Activated T-helper 9 cell treated with anti-CD3 and anti-CD28 coated beads, Interleukin-2, amount 50 U/mL, for 16 hours (primary cell): ENCODE data around the gene DOLPP1.

Source experiments
- DNase-seq: peaks from one replicate; pipeline ENCODE4 v3.0.0-alpha.2; 2020; ENCODE audit warnings: low read depth

The DOLPP1 gene

DNA sequence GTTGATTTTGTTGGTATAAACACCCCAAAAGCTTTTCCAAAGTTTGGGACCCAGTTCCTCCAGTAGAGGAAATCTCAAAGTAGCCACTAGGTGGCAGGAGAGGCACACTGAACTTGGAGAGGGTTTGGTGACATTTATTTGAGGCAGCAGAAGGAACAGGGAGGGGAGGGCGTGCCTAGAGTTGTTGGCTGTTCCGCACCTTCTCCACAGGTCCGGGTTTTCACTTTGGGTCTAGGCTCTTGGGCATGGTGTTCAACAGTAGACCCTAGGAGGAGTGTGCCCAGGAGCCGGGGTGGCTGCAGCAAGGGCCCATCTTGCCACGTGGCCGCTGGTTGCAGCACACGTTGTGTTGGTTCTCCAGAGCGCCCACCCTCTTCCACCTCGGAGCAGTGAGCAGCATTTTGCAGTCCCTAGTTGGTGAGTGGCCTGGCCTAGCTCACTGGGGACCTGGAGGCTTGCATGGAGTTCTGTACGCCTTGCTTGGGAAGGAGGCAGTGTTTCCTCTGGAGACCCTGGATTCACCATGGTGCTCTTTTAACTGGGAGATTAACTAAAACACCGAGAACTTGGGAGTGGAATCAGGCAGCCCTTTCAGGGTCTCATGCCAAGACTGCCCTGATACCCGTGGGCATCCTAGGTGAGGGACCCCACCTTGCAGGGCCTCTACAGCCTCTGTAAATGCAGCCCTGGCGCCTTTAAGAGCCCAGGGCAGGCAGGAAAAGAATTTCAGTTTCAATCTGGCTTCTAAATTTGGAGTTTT lies 58.5 kb downstream of the DOLPP1 start:
- peak; percentile 53 for DNase-seq

GRCh38 chr9:129139993-129140396 lies 59.1 kb downstream of the DOLPP1 start:
- peak; percentile 72 for DNase-seq
